ENCODE measurements around the gene ROR2. TPM values are rescaled to one million over a fixed set of nuclear protein-coding genes. Genes with fewer than 3 reads are reported as not detected.

ROR2 gene
- total RNA-seq, 1 experiment from 2014 or later, result 2.7 TPM

- H3K9ac ChIP-seq (ENCODE audit: extremely low read depth, insufficient read length, low read length), result no peak overlapping the region
- no peak overlapping the region for H2BK120ac ChIP-seq (ENCODE audit: low read depth, low read length, poor library complexity, severe bottlenecking)
- Mint-ChIP-seq H3K27me3 (ENCODE audit: low read depth) (no peaks in the 10 kb centered on the region), H3K36me3 (ENCODE audit: insufficient read depth in 1 of 3, low read depth in 3 of 3) (peaks cover 0 to 7% (median 0%) of the 10 kb centered on the region in 3 experiments; a peak in 2 of 7 replicates), H3K27ac (no peak overlapping the region), H3K9me3 (peaks cover 7 to 8% of the 10 kb centered on the region in 2 experiments; a peak in 4 of 5 replicates), H3K4me1 (peaks cover 0 to 2% of the 10 kb centered on the region in 2 experiments; a peak in 2 of 4 replicates), H3K4me3 (no peak overlapping the region)
- no CpG with 5 or more reads among the region's 8 CpGs for WGBS (ENCODE audit: extremely low coverage, insufficient read length, low lambda C conversion rate)
- H4K8ac ChIP-seq (replicated peaks; ENCODE audit: insufficient read length, low read depth, low read length), result no peak overlapping the region
- no peak overlapping the region for H3T11ph ChIP-seq (ENCODE audit: low read length)
- no peaks in the 10 kb centered on the region for H3K23me2 ChIP-seq (ENCODE audit: insufficient read length, low read depth, low read length, poor library complexity, severe bottlenecking)
- no peaks in the 10 kb centered on the region for H3K79me2 ChIP-seq (ENCODE audit: insufficient read depth, low read length)
- H3K4me2 ChIP-seq (ENCODE audit: insufficient read depth, insufficient read length, low read length), result no peak overlapping the region
- H2BK5ac ChIP-seq (ENCODE audit: insufficient read length, low read length), result no peak overlapping the region
- H2BK20ac ChIP-seq (ENCODE audit: low read depth, low read length, poor library complexity, severe bottlenecking), result no peak overlapping the region
- no peaks in the 10 kb centered on the region for H3K79me1 ChIP-seq (ENCODE audit: insufficient read depth, low read depth, low read length, poor library complexity, severe bottlenecking)
- no peak overlapping the region for H2BK12ac ChIP-seq (ENCODE audit: insufficient read length, low read depth, low read length)
- no peak overlapping the region for H3K18ac ChIP-seq (ENCODE audit: insufficient read length, low read depth, low read length)
- no peaks in the 10 kb centered on the region for H3K9me3 ChIP-seq (ENCODE audit: control insufficient read depth, low read depth, low read length)
- no peak overlapping the region for H3K27ac ChIP-seq (ENCODE audit: insufficient read length, low read depth, low read length)
- H4K91ac ChIP-seq (ENCODE audit: insufficient read length, low read depth, low read length), result no peak overlapping the region
- H3K14ac ChIP-seq (ENCODE audit: insufficient read depth, low read length), result no peak overlapping the region
- no peak overlapping the region for H2AFZ ChIP-seq (ENCODE audit: low read length)
- H4K20me1 ChIP-seq (ENCODE audit: control insufficient read depth, insufficient read depth, insufficient read length), result no peaks in the 10 kb centered on the region
- DNase-seq, result no peak
- no peak overlapping the region for H3K23ac ChIP-seq (ENCODE audit: insufficient read length, low read depth, low read length)
- no peak overlapping the region for H2BK15ac ChIP-seq (ENCODE audit: low read depth, low read length)
- H4K5ac ChIP-seq (ENCODE audit: insufficient read length, low read depth, low read length), result no peak overlapping the region
- H3K4me1 ChIP-seq (ENCODE audit: insufficient read depth, low read length), result no peaks in the 10 kb centered on the region
- no peak overlapping the region for H2AK5ac ChIP-seq (ENCODE audit: insufficient read length, low read length)
- TF ChIP-seq, protein P1, sequence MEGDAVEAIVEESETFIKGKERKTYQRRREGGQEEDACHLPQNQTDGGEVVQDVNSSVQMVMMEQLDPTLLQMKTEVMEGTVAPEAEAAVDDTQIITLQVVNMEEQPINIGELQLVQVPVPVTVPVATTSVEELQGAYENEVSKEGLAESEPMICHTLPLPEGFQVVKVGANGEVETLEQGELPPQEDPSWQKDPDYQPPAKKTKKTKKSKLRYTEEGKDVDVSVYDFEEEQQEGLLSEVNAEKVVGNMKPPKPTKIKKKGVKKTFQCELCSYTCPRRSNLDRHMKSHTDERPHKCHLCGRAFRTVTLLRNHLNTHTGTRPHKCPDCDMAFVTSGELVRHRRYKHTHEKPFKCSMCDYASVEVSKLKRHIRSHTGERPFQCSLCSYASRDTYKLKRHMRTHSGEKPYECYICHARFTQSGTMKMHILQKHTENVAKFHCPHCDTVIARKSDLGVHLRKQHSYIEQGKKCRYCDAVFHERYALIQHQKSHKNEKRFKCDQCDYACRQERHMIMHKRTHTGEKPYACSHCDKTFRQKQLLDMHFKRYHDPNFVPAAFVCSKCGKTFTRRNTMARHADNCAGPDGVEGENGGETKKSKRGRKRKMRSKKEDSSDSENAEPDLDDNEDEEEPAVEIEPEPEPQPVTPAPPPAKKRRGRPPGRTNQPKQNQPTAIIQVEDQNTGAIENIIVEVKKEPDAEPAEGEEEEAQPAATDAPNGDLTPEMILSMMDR (conservative IDR thresholded peaks at IDR 0.05), result no peak
- H3K56ac ChIP-seq (ENCODE audit: insufficient read length, low read depth, low read length), result no peak overlapping the region
- H3K4ac ChIP-seq (ENCODE audit: low read depth, low read length), result no peak overlapping the region
- H3K27me3 ChIP-seq (ENCODE audit: insufficient read depth, low read length), result no peaks in the 10 kb centered on the region
Measured at GRCh38 chr9:91825866-91826265, 124.2 kb downstream of the ROR2 start.
